ES-I3 (cell line): ENCODE results near the gene CFAP298.
"Not testable (repeated sequence)": the region's sequence is repeated elsewhere in the genome, so short reads cannot be mapped to it uniquely, and the experiment has no call there.

ENCODE experiments used
- H3K36me3 ChIP-seq: 2 replicates; pipeline ENCODE4 v1.6.1; 2013; ENCODE audit warnings: mild to moderate bottlenecking, low read length, control low read depth, moderate library complexity; ENCODE audit not compliant: insufficient read depth
- H3K4me1 ChIP-seq: 2 replicates; pipeline ENCODE4 v1.6.1; 2013; ENCODE audit warnings: mild to moderate bottlenecking, control low read depth, low read length; ENCODE audit not compliant: insufficient read depth
- H3K9ac ChIP-seq: 2 replicates; pipeline ENCODE4 v1.6.1; 2013; ENCODE audit warnings: low read depth, mild to moderate bottlenecking, low read length, moderate library complexity
- H3K9me3 ChIP-seq: 2 replicates; pipeline ENCODE4 v1.6.1; 2013; ENCODE audit warnings: mild to moderate bottlenecking, low read length, moderate library complexity; ENCODE audit not compliant: control insufficient read depth, insufficient read depth

CFAP298 gene

GRCh38 chr21:32566741-32567389 lies 45.3 kb downstream of the CFAP298 start:
- Histone ChIP-seq H3K9me3 (no peaks in the 10 kb centered on the region; the same call in 1 of the 2 replicates), H3K9ac (no peak overlapping the region), H3K36me3 (no peaks in the 10 kb centered on the region), H3K4me1 (peaks cover 9% of the 10 kb centered on the region)

- Histone ChIP-seq H3K36me3 (no peaks in the 10 kb centered on the region), H3K4me1 (peaks cover 11% of the 10 kb centered on the region), H3K9me3 (no peaks in the 10 kb centered on the region; the same call in 1 of the 2 replicates), H3K9ac (no peak overlapping the region)
These were observed 46.2 kb downstream of the CFAP298 start for GRCh38 chr21:32565856-32566465.

- Histone ChIP-seq H3K4me1 (peaks cover 24% of the 10 kb centered on the region), H3K9me3 (no peaks in the 10 kb centered on the region; the same call in 1 of the 2 replicates), H3K9ac (no peak overlapping the region), H3K36me3 (no peaks in the 10 kb centered on the region)
These were observed 49.3 kb downstream of the CFAP298 start for GRCh38 chr21:32562915-32563314.

GRCh38 chr21:32562426-32562825 lies 49.8 kb downstream of the CFAP298 start:
- H3K4me1 ChIP-seq: peaks cover 24% of the 10 kb centered on the region
- no peaks in the 10 kb centered on the region; the same call in 1 of the 2 replicates for H3K9me3 ChIP-seq
- H3K9ac ChIP-seq: no peak overlapping the region
- no peaks in the 10 kb centered on the region for H3K36me3 ChIP-seq

GRCh38 chr21:32561476-32561875 lies 50.7 kb downstream of the CFAP298 start:
- not testable (repeated sequence) for H3K36me3 ChIP-seq, H3K9me3 ChIP-seq, H3K9ac ChIP-seq
- H3K4me1 ChIP-seq: peaks cover 27% of the 10 kb centered on the region

- Histone ChIP-seq H3K9me3 (no peaks in the 10 kb centered on the region; the same call in 1 of the 2 replicates), H3K9ac (no peak overlapping the region), H3K4me1 (peaks cover 31% of the 10 kb centered on the region), H3K36me3 (no peaks in the 10 kb centered on the region)
These were observed 51.3 kb downstream of the CFAP298 start for GRCh38 chr21:32560896-32561295.

- H3K36me3 ChIP-seq: no peaks in the 10 kb centered on the region
These were observed 53.1 kb downstream of the CFAP298 start for GRCh38 chr21:32559006-32559610.

GRCh38 chr21:32558106-32558505 lies 54.1 kb downstream of the CFAP298 start:
- Histone ChIP-seq H3K4me1 (peaks cover 31% of the 10 kb centered on the region), H3K9me3 (no peaks in the 10 kb centered on the region), H3K36me3 (no peaks in the 10 kb centered on the region), H3K9ac (no peak overlapping the region)

More at GRCh38 chr21:32559006-32559610, 53.1 kb downstream of the CFAP298 start:
- no peak overlapping the region for H3K9ac ChIP-seq
- H3K4me1 ChIP-seq: peaks cover 31% of the 10 kb centered on the region
- no peaks in the 10 kb centered on the region for H3K9me3 ChIP-seq

- Histone ChIP-seq H3K9ac (no peak overlapping the region), H3K36me3 (no peaks in the 10 kb centered on the region), H3K9me3 (no peaks in the 10 kb centered on the region), H3K4me1 (peaks cover 10% of the 10 kb centered on the region)
These were observed 57.1 kb downstream of the CFAP298 start for GRCh38 chr21:32554832-32555638.

GRCh38 chr21:32549886-32550285 lies 62.3 kb downstream of the CFAP298 start:
- Histone ChIP-seq H3K9me3 (no peaks in the 10 kb centered on the region), H3K36me3 (no peaks in the 10 kb centered on the region), H3K4me1 (no peaks in the 10 kb centered on the region), H3K9ac (no peak overlapping the region)

GRCh38 chr21:32549440-32549839 lies 62.7 kb downstream of the CFAP298 start:
- H3K9ac ChIP-seq: no peak overlapping the region
- H3K4me1 ChIP-seq: no peaks in the 10 kb centered on the region
- no peaks in the 10 kb centered on the region for H3K36me3 ChIP-seq
- H3K9me3 ChIP-seq: no peaks in the 10 kb centered on the region
